Kidney epithelial cell (primary cell): ENCODE results near the gene DPP4. TPM values are rescaled to one million over a fixed set of nuclear protein-coding genes. Genes with fewer than 3 reads are reported as not detected.

Experiments used
- DNase-seq: peaks from one replicate; pipeline ENCODE4 v3.0.0-alpha.2; 2010; ENCODE audit warnings: low read depth
- H3K27me3 ChIP-seq: 2 replicates; pipeline ENCODE4 v1.6.0; 2011; ENCODE audit warnings: low read length; ENCODE audit not compliant: control insufficient read depth, insufficient read depth
- H3K36me3 ChIP-seq: 2 replicates; pipeline ENCODE4 v1.5.1; 2011; ENCODE audit warnings: low read length; ENCODE audit not compliant: control insufficient read depth, insufficient read depth
- H3K4me3 ChIP-seq: 2 replicates; pipeline ENCODE4 v1.5.1; 2011; ENCODE audit warnings: low read depth, mild to moderate bottlenecking, control low read depth, low read length
- CTCF ChIP-seq: IDR thresholded peaks from 2 replicates; pipeline ENCODE4 v1.5.1; 2011; ENCODE audit warnings: mild to moderate bottlenecking, moderate library complexity, low read length, control low read depth, inconsistent platforms; ENCODE audit not compliant: insufficient read depth, poor library complexity, severe bottlenecking
- total RNA-seq: library from RNA; depleted of rRNA; stranded (reverse); fragments of >200 nt; gene quantifications from 2 replicates; pipeline ENCODE4 v1.2.3, GENCODE V29; 2015

DPP4 gene
- total RNA-seq, 1 donor from 2014 or later, result 61.6 TPM

GRCh38 chr2:161964160-161964559, 109.9 kb downstream of the DPP4 start:
- no peaks in the 10 kb centered on the region for H3K27me3 ChIP-seq
- TF ChIP-seq CTCF, result no peak
- DNase-seq, result no peak
- no peak overlapping the region for H3K4me3 ChIP-seq
- H3K36me3 ChIP-seq, result no peaks in the 10 kb centered on the region

GRCh38 chr2:161962160-161962559, 111.9 kb downstream of the DPP4 start:
- DNase-seq, result no peak
- Histone ChIP-seq H3K36me3 (no peaks in the 10 kb centered on the region), H3K27me3 (no peaks in the 10 kb centered on the region), H3K4me3 (no peak overlapping the region)
- no peak for TF ChIP-seq CTCF

- TF ChIP-seq CTCF, result no peak
- Histone ChIP-seq H3K36me3 (no peaks in the 10 kb centered on the region), H3K4me3 (no peak overlapping the region), H3K27me3 (no peaks in the 10 kb centered on the region)
- no peak for DNase-seq
Observed at GRCh38 chr2:161961061-161961460, 113.0 kb downstream of the DPP4 start.

- Histone ChIP-seq H3K4me3 (no peak overlapping the region), H3K27me3 (no peaks in the 10 kb centered on the region), H3K36me3 (no peaks in the 10 kb centered on the region)
- TF ChIP-seq CTCF, result no peak
- DNase-seq, result no peak
Observed at GRCh38 chr2:161956738-161957137, 117.3 kb downstream of the DPP4 start.

GRCh38 chr2:161955211-161955610, 118.8 kb downstream of the DPP4 start:
- no peak overlapping the region for H3K4me3 ChIP-seq
- DNase-seq, result no peak

More at GRCh38 chr2:161955211-161955610, 118.8 kb downstream of the DPP4 start:
- TF ChIP-seq CTCF, result no peak
- Histone ChIP-seq H3K36me3 (no peaks in the 10 kb centered on the region), H3K27me3 (no peaks in the 10 kb centered on the region)
